Activated CD4-positive, alpha-beta T cell treated with anti-CD3 and anti-CD28 coated beads for 36 hours (primary cell): ENCODE data around the gene MFNG. TPM values are rescaled to one million over a fixed set of nuclear protein-coding genes. Genes with fewer than 3 reads are reported as not detected.

Experiments used
- ATAC-seq: fragments of 200-7000 bp; cut with Tn5 transposase; one replicate; pipeline ENCODE4 v1.10.0; 2021; ENCODE audit warnings: mild to moderate bottlenecking, moderate library complexity
- CTCF ChIA-PET: fragments of 350-600 bp; sonication (Branson Sonifier 250); formaldehyde crosslinking; loops from one replicate; lab custom pipeline; 2021; ENCODE audit warnings: antibody characterized with exemption; lab: Charles Lee
- POLR2A ChIA-PET: fragments of 350-600 bp; sonication (Branson Sonifier 250); formaldehyde crosslinking; loops from one replicate; lab custom pipeline; 2021; ENCODE audit warnings: antibody characterized with exemption, inconsistent platforms; lab: Charles Lee
- DNase-seq: peaks from one replicate; pipeline ENCODE4 v3.0.0-alpha.2; 2020
- H3K27ac Mint-ChIP-seq: one replicate; pipeline ENCODE4 v1.8.0; 2021; ENCODE audit warnings: mixed read lengths
- H3K27me3 Mint-ChIP-seq: one replicate; pipeline ENCODE4 v1.8.0; 2021; ENCODE audit warnings: mixed read lengths
- H3K36me3 Mint-ChIP-seq: one replicate; pipeline ENCODE4 v1.8.0; 2021; ENCODE audit warnings: low read depth, mixed read lengths
- H3K4me1 Mint-ChIP-seq: one replicate; pipeline ENCODE4 v1.8.0; 2021; ENCODE audit warnings: mixed read lengths
- H3K4me3 Mint-ChIP-seq: one replicate; pipeline ENCODE4 v1.8.0; 2021; ENCODE audit warnings: mild to moderate bottlenecking, moderate library complexity, mixed read lengths
- H3K9me3 Mint-ChIP-seq: one replicate; pipeline ENCODE4 v1.8.0; 2021; ENCODE audit warnings: low read depth, mixed read lengths
- intact Hi-C, 2 experiments: fragments of 100-400 bp; cut with DNase I in 1 of 2; cut with micrococcal nuclease in 1 of 2; formaldehyde crosslinking; loops; one replicate each; pipeline versions ENCODE4 v1.14.2 to v1.15.1; 2022 to 2024; cut with DNase I, micrococcal nuclease
- total RNA-seq, 2 experiments: library from RNA; stranded (reverse); gene quantifications; one replicate each; pipeline ENCODE4 v1.2.3, GENCODE V29; 2021

MFNG gene
- total RNA-seq, 2 experiments from 2014 or later = 108 to 125 TPM

DNA sequence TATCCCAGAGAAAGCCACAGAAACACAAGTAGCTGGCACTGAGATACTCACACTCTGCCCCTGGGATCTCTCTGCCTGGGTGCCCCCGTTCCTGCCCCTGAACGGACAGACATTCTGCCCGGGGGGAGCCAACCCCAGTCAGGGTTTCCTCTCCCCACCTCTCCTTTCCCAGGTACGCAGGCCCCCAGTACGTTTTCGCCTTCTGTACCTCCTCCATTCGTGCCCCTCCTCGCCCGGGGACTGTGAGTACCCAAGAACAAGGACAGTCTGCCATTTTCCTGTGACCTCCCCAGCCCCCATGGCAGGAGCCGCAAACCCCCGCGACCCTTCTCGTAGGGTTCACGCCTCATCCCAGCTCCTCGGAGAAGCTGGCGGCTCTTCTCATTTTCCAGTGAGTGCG, 29.8 kb downstream of the MFNG start:
- CTCF ChIA-PET = interaction anchor here (0.5 to 3.4 kb wide), 13 partner anchors 14 to 485 kb away, joined by 3 to 51 read pairs (median 3); partner anchors contain the start of gene MFNG
- H3K9me3 Mint-ChIP-seq = no peaks in the 10 kb centered on the region
- no peaks in the 10 kb centered on the region for H3K27me3 Mint-ChIP-seq
- POLR2A ChIA-PET = no interaction called here
- H3K4me1 Mint-ChIP-seq = peaks cover 2% of the 10 kb centered on the region
- intact Hi-C loops = no loop called here
- H3K36me3 Mint-ChIP-seq = no peaks in the 10 kb centered on the region
- no peak overlapping the region for H3K27ac Mint-ChIP-seq
- H3K4me3 Mint-ChIP-seq = no peak overlapping the region
- DNase-seq (no peak), ATAC-seq (no peak)

DNA sequence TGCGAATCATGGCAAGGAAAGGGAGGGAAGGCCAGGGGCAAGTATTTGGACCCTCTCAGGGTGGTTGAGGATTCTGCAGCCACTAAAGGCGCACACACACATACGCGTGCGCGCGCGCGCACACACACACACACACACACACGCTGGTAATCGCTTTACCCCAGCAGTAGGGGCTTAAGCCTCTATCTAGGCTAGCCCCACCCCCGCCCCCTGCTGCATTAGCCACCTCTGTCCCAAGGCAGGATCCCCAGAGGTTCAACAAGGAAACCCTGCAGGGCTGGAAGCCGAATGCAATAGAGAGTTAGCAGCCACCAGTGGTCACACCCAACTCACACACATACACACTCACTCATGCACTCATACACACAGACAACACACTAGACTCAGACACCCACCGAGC, 30.3 kb downstream of the MFNG start:
- H3K4me1 Mint-ChIP-seq = peaks cover 2% of the 10 kb centered on the region
- DNase-seq (no peak), ATAC-seq (no peak)
- no peak overlapping the region for H3K27ac Mint-ChIP-seq
- no peaks in the 10 kb centered on the region for H3K27me3 Mint-ChIP-seq
- H3K9me3 Mint-ChIP-seq = no peaks in the 10 kb centered on the region
- no peaks in the 10 kb centered on the region for H3K36me3 Mint-ChIP-seq
- ChIA-PET CTCF (interaction anchor here (0.5 to 3.4 kb wide), 11 partner anchors 11 to 484 kb away, joined by 3 to 51 read pairs (median 4); partner anchors contain the start of gene MFNG), POLR2A (no interaction called here)
- intact Hi-C loops = no loop called here
- H3K4me3 Mint-ChIP-seq = no peak overlapping the region

DNA sequence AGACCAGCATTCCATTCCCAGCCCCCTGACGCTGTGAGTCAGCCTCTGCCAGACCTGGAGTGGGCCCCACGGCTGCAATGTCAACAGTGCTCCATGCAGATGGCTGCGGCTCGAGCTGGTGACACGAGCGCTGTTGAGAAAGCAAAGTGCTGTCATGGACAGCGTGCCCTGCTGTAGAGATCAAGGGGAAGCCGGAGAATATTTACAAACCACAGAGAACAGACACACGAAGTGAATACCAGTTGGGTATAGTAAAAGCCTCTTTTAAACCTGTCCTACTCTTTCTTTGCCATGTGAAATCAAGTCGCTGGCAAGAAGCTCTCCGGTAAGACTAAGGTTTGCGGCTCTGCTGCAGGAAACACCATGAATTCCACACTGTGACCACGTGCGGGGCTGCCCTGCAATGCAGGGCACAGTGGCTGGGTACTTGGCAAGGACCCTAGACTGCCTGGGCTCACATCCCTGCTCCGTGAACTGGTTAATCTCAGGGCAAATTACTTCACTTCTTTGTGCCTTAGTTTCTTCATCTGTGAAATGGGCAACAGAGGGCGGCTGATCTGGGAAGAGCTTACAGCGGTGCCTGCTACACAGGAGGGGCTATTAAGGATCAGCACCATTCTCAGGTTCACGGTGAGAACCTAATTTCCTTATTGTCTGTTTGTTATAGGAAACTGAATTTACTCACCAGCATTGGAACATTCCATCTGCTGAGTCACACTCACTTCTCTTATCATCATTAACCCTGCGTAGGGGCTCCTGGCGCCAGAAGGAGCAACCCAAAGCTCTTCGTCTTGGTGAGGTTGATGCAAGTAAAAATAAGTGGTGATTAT, 31.1 kb downstream of the MFNG start:
- Mint-ChIP-seq H3K36me3 (no peaks in the 10 kb centered on the region), H3K4me3 (no peak overlapping the region), H3K27ac (no peak overlapping the region), H3K4me1 (peaks cover 7% of the 10 kb centered on the region), H3K9me3 (no peaks in the 10 kb centered on the region), H3K27me3 (no peaks in the 10 kb centered on the region)
- POLR2A ChIA-PET = interaction anchor here (0.5 kb wide), 1 partner anchor 491 kb away, joined by 3 read pairs; no protein-coding TSS in a partner anchor
- DNase-seq = no peak
- no peak for ATAC-seq
- CTCF ChIA-PET = interaction anchor here (0.7 to 1.8 kb wide), 7 partner anchors 10 to 186 kb away, joined by 3 to 8 read pairs (median 4); partner anchors contain the start of gene MFNG
- intact Hi-C loops = no loop called here

DNA sequence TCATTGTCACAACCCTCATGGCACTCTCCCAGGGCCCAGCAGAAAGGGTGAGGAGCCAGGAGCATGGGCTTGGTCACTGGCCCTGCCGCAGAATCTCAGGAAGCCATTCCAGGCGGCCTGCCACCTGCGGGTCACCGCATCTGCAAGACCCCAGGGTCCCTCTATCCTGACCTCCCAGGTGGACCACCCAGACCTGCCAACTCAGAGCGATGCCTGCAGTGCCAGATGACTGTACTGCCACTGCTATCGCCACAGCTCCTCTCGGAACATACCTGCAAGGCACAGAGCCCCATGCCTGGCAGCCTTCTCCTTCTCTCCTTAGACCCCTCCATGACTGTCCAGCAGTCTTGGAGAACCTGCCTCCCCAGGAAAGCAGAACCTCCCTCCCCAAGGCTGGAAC, 32.5 kb downstream of the MFNG start:
- Mint-ChIP-seq H3K27me3 (no peaks in the 10 kb centered on the region), H3K9me3 (no peaks in the 10 kb centered on the region), H3K36me3 (no peaks in the 10 kb centered on the region), H3K4me1 (peaks cover 8% of the 10 kb centered on the region), H3K27ac (no peak overlapping the region), H3K4me3 (no peak overlapping the region)
- ChIA-PET POLR2A (interaction anchor here (0.6 kb wide), 1 partner anchor 273 kb away, joined by 4 read pairs; no protein-coding TSS in a partner anchor), CTCF (interaction anchor here (0.6 to 0.8 kb wide), 2 partner anchors 120 to 672 kb away, joined by 3 read pairs; no protein-coding TSS in a partner anchor)
- intact Hi-C loops = no loop called here
- DNase-seq (no peak), ATAC-seq (no peak)

DNA sequence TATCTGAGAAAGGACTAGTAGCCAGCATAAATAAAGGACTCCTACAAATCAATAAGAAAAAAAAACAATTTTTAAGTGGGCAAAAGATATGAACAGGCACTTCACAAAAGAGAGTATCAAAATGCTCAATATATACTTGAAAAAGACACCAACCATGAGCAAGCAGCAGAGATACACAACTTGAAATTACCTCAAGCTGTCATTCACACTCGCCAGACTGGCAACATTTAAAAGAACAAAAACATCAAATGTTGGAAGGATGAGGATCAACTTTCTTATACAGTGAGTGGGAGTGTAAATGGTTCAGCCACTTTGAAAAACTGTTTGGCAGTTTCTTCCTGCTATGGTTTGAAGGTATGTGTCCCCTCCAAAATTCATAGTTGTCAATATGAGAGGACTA, 35.0 kb downstream of the MFNG start:
- intact Hi-C loops = no loop called here
- no peak for DNase-seq
- Mint-ChIP-seq H3K27ac (no peak overlapping the region), H3K4me3 (no peak overlapping the region), H3K9me3 (no peaks in the 10 kb centered on the region), H3K4me1 (peaks cover 8% of the 10 kb centered on the region), H3K36me3 (no peaks in the 10 kb centered on the region), H3K27me3 (no peaks in the 10 kb centered on the region)
- CTCF ChIA-PET = no interaction called here
- ATAC-seq = no peak
- POLR2A ChIA-PET = no interaction called here

DNA sequence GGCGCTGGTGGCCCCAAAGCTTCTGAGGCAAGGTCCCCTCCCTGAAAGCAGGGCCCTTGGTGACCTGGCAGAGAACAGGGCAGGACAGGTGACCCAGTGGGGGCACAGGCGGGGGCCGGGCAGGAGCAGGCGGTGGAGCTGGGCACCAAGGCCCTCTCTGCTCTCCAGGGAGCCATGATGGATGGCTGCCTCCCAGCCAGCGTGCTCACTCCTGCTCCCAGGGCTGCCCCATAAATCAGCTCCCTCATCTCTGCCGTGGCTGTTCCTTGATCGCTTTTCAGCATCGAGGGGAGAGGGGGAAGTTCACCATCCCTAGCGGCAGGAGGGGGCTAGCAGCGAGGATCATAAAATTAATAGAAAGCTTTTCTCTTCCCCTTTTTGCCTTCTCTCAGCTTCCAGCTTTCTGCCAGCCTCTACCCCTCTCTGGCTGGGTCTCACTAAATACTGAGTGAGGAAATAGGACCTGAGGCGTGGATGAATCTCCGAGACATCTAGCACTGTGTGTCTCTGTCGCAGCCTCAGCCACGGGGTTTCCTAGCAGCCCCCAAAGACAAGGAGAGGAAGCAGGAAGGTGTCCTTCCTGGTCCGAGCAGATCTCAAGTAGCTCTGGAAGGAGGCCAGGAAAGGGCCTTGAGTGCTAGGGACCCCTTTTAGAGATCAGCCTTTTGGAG, 36.7 kb downstream of the MFNG start:
- Mint-ChIP-seq H3K9me3 (no peaks in the 10 kb centered on the region), H3K27ac (no peak overlapping the region), H3K36me3 (no peaks in the 10 kb centered on the region), H3K4me1 (peaks cover 6% of the 10 kb centered on the region), H3K27me3 (no peaks in the 10 kb centered on the region), H3K4me3 (no peak overlapping the region)
- ATAC-seq (no peak), DNase-seq (no peak)
- POLR2A ChIA-PET = no interaction called here
- intact Hi-C loops = no loop called here
- CTCF ChIA-PET = interaction anchor here (0.8 to 1.1 kb wide), 3 partner anchors 9 to 102 kb away, joined by 3 to 6 read pairs (median 3); no protein-coding TSS in a partner anchor

DNA sequence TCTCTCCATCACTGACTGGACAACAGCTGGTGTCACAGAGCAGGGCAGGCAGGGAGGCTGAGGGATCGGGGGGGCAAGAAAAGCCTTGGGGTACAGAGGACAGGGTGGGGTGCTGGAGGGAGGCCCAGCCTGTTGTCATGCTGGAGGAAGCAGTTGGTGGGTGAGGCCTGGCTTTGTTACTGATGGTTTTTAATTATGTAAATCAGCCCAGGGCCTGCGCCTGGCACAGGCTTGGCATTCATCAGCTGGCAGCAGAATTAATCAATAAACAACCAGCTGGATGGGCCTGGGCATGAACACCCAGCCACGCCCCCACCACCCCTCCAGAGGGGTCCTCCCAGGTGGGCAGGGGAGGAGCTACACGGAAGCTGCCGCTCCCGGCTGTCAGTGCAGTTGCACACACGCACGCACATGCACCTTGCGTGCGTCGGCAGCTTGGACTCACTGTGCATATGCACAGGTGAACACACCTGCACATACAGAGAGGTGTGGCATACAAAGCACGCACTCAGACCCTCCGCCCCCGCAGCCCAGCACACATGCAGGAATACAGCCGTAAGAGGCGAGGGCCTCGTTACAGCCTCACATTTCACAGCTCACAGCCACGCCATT, 37.6 kb downstream of the MFNG start:
- ATAC-seq = no peak
- intact Hi-C loops = no loop called here
- POLR2A ChIA-PET = no interaction called here
- no peaks in the 10 kb centered on the region for H3K27me3 Mint-ChIP-seq
- DNase-seq = no peak
- H3K4me1 Mint-ChIP-seq = peaks cover 8% of the 10 kb centered on the region
- CTCF ChIA-PET = interaction anchor here (0.8 to 1.1 kb wide), 2 partner anchors 9 to 20 kb away, joined by 3 to 6 read pairs; no protein-coding TSS in a partner anchor
- no peak overlapping the region for H3K4me3 Mint-ChIP-seq
- no peaks in the 10 kb centered on the region for H3K36me3 Mint-ChIP-seq
- H3K27ac Mint-ChIP-seq = no peak overlapping the region
- no peaks in the 10 kb centered on the region for H3K9me3 Mint-ChIP-seq

DNA sequence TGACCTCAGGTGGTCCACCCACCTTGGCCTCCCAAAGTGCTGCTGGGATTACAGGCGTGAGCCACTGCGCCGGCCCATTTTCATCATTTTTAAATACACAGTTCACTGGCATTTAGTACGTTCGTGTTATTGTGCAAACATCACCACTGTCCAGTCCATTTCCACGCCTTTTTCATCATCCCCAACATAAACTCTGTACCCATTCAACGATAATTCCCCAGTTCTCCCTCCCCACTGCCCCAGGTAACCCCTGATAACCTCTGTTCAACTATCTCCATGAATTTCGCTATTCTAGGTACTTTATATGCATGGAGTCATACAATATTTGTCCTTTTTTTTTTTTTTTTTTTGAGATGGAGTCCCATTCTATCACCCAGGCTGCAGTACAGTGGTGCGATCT, 40.7 kb downstream of the MFNG start:
- Mint-ChIP-seq H3K36me3 (peaks cover 3% of the 10 kb centered on the region), H3K27me3 (peaks cover 3% of the 10 kb centered on the region), H3K4me1 (peaks cover 16% of the 10 kb centered on the region), H3K4me3 (no peak overlapping the region), H3K9me3 (peaks cover 2% of the 10 kb centered on the region), H3K27ac (no peak overlapping the region)
- ChIA-PET POLR2A (no interaction called here), CTCF (interaction anchor here (1.6 kb wide), 1 partner anchor 13 kb away, joined by 3 read pairs; no protein-coding TSS in a partner anchor)
- no peak for DNase-seq
- ATAC-seq = no peak
- intact Hi-C loops = no loop called here

DNA sequence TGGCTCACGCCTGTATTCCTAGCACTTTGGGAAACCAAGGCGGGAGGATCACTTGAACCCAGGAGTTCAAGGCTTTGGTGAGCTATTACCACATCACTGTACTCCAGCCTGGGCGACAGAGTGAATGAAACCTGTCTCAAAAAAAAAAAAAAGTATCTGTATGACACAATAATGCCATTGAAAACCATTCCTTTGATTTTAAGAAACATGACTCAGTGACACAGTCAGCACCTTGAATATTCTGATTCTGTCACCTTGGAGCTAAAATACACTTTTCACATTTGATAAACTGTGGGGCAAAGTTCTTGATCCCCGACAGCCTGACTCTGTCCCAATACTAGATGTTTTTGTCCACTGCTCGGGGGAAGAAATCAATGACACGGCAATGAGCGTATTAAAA, 42.2 kb downstream of the MFNG start:
- POLR2A ChIA-PET = interaction anchor here (0.6 to 0.8 kb wide), 2 partner anchors 449 to 1638 kb away, joined by 3 read pairs; no protein-coding TSS in a partner anchor
- ATAC-seq (peak; percentile 65), DNase-seq (no peak)
- no peak overlapping the region for H3K27ac Mint-ChIP-seq
- peaks cover 2% of the 10 kb centered on the region for H3K9me3 Mint-ChIP-seq
- no peak overlapping the region for H3K4me3 Mint-ChIP-seq
- peaks cover 3% of the 10 kb centered on the region for H3K27me3 Mint-ChIP-seq
- H3K36me3 Mint-ChIP-seq = peaks cover 4% of the 10 kb centered on the region
- H3K4me1 Mint-ChIP-seq = peaks cover 11% of the 10 kb centered on the region
- intact Hi-C loops = no loop called here
- CTCF ChIA-PET = interaction anchor here (0.6 to 1.6 kb wide), 5 partner anchors 15 to 184 kb away, joined by 3 to 4 read pairs (median 3); partner anchors contain the start of gene MFNG

DNA sequence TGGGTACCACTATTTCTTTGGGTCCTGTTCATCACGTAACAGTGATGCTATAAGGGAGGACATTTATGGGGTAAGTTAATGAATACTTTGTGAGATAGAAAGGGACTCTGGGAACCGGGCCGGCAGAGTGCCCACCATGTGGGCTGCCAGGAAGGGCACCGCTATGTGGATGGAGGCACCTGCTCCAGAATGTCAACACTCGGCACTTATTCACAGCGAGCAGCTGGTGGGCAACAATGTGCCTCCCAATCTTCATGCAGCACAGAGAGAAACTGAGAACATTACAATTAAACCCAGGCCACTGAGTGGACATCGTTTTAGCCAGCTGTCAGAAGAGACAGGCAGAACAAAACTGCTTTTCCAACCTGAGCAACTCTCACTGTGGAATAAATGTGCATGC, 43.1 kb downstream of the MFNG start:
- Mint-ChIP-seq H3K4me1 (peaks cover 11% of the 10 kb centered on the region), H3K27me3 (peaks cover 3% of the 10 kb centered on the region), H3K9me3 (peaks cover 2% of the 10 kb centered on the region), H3K36me3 (peaks cover 4% of the 10 kb centered on the region), H3K27ac (no peak overlapping the region), H3K4me3 (no peak overlapping the region)
- CTCF ChIA-PET = interaction anchor here (1.6 kb wide), 1 partner anchor 14 kb away, joined by 7 read pairs; no protein-coding TSS in a partner anchor
- no peak for ATAC-seq
- intact Hi-C loops = no loop called here
- POLR2A ChIA-PET = no interaction called here
- no peak for DNase-seq

DNA sequence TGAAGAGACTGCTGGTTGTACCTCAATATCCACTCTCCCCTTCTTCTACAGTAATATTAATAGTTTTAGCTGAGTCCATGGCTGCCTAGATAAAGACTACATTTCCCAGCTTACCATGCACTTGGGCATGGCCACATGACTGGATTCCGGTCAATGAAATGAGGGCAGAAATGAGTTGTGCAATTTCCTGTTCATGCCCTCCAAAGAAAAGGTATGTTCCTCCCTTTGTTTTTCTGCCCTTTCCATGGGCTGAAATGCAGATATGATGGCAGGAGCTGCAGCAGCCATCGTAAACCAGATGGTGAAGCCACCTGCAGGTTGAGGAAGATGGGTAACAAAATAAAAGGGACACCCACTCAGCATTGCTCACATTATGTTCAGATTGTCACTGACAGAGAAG, 43.6 kb downstream of the MFNG start:
- Mint-ChIP-seq H3K27me3 (peaks cover 3% of the 10 kb centered on the region), H3K27ac (no peak overlapping the region), H3K4me3 (no peak overlapping the region), H3K4me1 (peaks cover 11% of the 10 kb centered on the region), H3K36me3 (peaks cover 4% of the 10 kb centered on the region), H3K9me3 (peaks cover 2% of the 10 kb centered on the region)
- CTCF ChIA-PET = interaction anchor here (0.8 to 1.6 kb wide), 2 partner anchors 13 kb away, joined by 4 to 7 read pairs; no protein-coding TSS in a partner anchor
- DNase-seq (no peak), ATAC-seq (peak; percentile 79)
- POLR2A ChIA-PET = no interaction called here
- intact Hi-C loops = no loop called here
